Glutamatergic neuron (in vitro differentiated cells): Measurements from ENCODE around the gene ZNF333. TPM values are rescaled to one million over a fixed set of nuclear protein-coding genes. Genes with fewer than 3 reads are reported as not detected.

Experiments
- DNase-seq: peaks from one replicate; pipeline ENCODE4 v3.0.0; 2022
- H3K27ac Mint-ChIP-seq: one replicate; pipeline ENCODE4 v1.8.0; 2020; ENCODE audit warnings: mild to moderate bottlenecking, mixed read lengths, inconsistent platforms; ENCODE audit not compliant: unreplicated experiment
- H3K27me3 Mint-ChIP-seq: one replicate; pipeline ENCODE4 v1.8.0; 2020; ENCODE audit warnings: mild to moderate bottlenecking, moderate library complexity, mixed read lengths, inconsistent platforms; ENCODE audit not compliant: unreplicated experiment
- H3K36me3 Mint-ChIP-seq: one replicate; pipeline ENCODE4 v1.8.0; 2020; ENCODE audit warnings: mild to moderate bottlenecking, mixed read lengths, inconsistent platforms; ENCODE audit not compliant: unreplicated experiment
- H3K4me1 Mint-ChIP-seq: one replicate; pipeline ENCODE4 v1.8.0; 2020; ENCODE audit warnings: mild to moderate bottlenecking, low read depth, mixed read lengths, inconsistent platforms; ENCODE audit not compliant: unreplicated experiment
- H3K4me3 Mint-ChIP-seq: one replicate; pipeline ENCODE4 v1.8.0; 2020; ENCODE audit warnings: mild to moderate bottlenecking, mixed read lengths, inconsistent platforms; ENCODE audit not compliant: unreplicated experiment
- H3K9me3 Mint-ChIP-seq: one replicate; pipeline ENCODE4 v1.8.0; 2020; ENCODE audit warnings: mild to moderate bottlenecking, moderate library complexity, mixed read lengths, inconsistent platforms; ENCODE audit not compliant: unreplicated experiment
- total RNA-seq: library from RNA; stranded (reverse); fragmentation: NEBNext Ultra II Directional; extraction: Animal tissue kit (Norgen Biotek cat#: 25700); gene quantifications from one replicate; pipeline ENCODE4 v1.2.1, GENCODE V29; 2021; ENCODE audit not compliant: unreplicated experiment
- TF ChIP-seq, protein P1 (sequence below): fragments of 200-600 bp; sonication (generic); IDR thresholded peaks from one replicate; pipeline ENCODE4 v1.5.0; 2021; ENCODE audit not compliant: partially characterized antibody, unreplicated experiment

Gene ZNF333
- total RNA-seq, 1 donor from 2014 or later = 32.9 TPM

DNA sequence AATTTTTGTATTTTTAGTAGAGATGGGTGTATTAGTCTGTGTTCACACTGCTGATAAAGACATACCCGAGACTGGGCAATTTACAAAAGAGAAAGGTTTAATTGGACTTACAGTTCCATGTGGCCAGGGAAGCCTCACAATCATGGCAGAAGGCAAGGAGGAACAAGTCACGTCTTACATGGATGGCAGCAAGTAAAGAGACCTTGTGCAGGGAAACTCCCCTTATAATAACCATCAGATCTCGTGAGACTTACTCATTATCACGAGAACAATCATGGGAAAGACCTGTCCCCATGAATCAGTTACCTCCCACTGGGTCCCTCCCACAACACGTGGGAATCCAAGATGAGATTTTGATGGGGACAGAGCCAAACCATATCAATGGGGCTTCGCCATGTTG lies 14.6 kb downstream of the ZNF333 start:
- no peak for DNase-seq
- TF ChIP-seq, protein P1, sequence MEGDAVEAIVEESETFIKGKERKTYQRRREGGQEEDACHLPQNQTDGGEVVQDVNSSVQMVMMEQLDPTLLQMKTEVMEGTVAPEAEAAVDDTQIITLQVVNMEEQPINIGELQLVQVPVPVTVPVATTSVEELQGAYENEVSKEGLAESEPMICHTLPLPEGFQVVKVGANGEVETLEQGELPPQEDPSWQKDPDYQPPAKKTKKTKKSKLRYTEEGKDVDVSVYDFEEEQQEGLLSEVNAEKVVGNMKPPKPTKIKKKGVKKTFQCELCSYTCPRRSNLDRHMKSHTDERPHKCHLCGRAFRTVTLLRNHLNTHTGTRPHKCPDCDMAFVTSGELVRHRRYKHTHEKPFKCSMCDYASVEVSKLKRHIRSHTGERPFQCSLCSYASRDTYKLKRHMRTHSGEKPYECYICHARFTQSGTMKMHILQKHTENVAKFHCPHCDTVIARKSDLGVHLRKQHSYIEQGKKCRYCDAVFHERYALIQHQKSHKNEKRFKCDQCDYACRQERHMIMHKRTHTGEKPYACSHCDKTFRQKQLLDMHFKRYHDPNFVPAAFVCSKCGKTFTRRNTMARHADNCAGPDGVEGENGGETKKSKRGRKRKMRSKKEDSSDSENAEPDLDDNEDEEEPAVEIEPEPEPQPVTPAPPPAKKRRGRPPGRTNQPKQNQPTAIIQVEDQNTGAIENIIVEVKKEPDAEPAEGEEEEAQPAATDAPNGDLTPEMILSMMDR = no peak
- Mint-ChIP-seq H3K36me3 (peaks cover 36% of the 10 kb centered on the region), H3K27ac (no peak overlapping the region), H3K4me1 (no peaks in the 10 kb centered on the region), H3K4me3 (no peak overlapping the region), H3K27me3 (peaks cover 8% of the 10 kb centered on the region), H3K9me3 (peaks cover 6% of the 10 kb centered on the region)

DNA sequence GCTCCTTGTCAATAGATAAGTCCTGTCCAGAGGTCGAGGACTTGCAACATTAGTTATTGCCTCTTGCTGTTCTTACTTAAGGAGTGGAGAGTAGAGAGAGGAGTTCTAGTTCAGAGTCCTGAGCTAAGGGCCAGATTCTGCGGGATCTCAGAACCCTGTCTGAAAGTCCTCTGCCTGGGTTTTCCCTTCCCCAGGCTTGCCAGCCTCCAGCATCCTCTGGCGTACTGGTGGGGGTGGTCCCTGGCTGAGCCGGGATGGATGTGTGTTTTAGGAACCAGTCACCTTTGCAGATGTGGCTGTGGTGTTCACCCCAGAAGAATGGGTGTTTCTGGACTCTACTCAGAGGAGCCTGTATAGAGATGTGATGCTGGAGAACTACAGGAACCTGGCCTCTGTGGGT lies 26.0 kb downstream of the ZNF333 start:
- no peak for DNase-seq
- TF ChIP-seq, protein P1 = no peak
- Mint-ChIP-seq H3K4me3 (no peak overlapping the region), H3K4me1 (no peaks in the 10 kb centered on the region), H3K9me3 (peaks cover 33% of the 10 kb centered on the region), H3K27me3 (peaks cover 9% of the 10 kb centered on the region), H3K27ac (no peak overlapping the region), H3K36me3 (peaks cover 83% of the 10 kb centered on the region)

DNA sequence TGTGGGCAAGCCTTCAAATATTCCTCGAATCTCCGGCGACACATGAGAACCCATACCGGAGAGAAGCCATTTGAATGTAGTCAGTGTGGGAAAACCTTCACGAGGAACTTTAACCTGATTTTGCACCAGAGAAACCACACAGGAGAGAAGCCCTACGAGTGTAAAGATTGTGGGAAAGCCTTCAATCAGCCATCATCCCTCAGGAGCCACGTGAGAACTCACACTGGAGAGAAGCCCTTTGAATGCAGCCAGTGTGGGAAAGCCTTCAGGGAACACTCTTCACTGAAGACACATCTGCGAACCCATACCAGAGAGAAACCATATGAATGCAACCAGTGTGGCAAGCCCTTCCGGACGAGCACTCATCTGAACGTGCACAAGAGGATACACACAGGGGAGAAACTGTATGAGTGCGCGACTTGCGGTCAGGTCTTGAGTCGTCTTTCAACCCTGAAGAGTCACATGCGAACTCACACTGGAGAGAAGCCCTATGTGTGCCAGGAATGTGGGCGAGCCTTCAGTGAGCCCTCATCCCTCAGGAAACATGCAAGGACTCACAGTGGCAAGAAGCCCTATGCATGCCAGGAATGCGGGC lies 28.8 kb downstream of the ZNF333 start:
- peaks cover 84% of the 10 kb centered on the region for H3K36me3 Mint-ChIP-seq
- H3K27ac Mint-ChIP-seq = no peak overlapping the region
- no peak for DNase-seq
- H3K9me3 Mint-ChIP-seq = peaks cover 26% of the 10 kb centered on the region
- H3K4me3 Mint-ChIP-seq = no peak overlapping the region
- H3K4me1 Mint-ChIP-seq = no peaks in the 10 kb centered on the region
- TF ChIP-seq, protein P1 = no peak
- peaks cover 9% of the 10 kb centered on the region for H3K27me3 Mint-ChIP-seq

DNA sequence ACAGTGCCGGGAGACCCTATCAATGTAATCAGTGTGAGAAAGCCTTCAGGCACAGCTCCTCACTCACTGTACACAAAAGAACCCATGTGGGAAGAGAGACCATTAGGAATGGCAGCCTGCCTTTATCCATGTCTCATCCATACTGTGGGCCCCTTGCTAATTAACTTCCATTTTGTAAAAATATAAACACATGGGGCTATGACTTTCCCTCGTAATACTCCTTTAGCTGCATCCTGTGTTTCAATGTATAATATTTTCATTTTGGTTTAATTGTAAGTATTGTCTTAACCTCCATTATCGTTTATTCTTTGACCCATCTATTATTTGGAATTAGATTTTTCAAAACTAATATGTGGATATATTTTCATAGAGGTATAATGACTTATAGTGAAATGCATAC lies 29.3 kb downstream of the ZNF333 start:
- Mint-ChIP-seq H3K9me3 (peaks cover 23% of the 10 kb centered on the region), H3K27me3 (peaks cover 5% of the 10 kb centered on the region), H3K27ac (no peak overlapping the region), H3K4me1 (no peaks in the 10 kb centered on the region), H3K4me3 (no peak overlapping the region), H3K36me3 (peaks cover 79% of the 10 kb centered on the region)
- no peak for DNase-seq
- TF ChIP-seq, protein P1 = no peak

DNA sequence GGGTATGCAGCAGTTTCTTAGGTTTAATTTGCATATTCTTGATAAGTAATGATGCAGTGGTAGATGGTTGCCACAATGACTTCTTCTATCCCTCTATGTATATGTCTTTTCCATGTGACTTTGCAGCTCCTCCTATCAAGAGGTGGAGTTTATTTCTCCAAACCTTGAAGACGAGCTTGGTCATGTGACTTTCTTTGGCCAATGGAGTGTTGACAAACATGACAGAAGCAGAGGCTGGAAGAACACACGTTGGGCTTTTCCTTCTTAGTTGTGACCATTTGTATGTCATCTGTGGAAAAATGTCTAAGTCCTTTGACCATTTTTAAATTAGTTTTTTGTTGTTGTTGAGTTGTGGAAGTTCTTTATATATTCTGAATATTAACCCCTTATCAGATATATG lies 32.3 kb downstream of the ZNF333 start:
- no peaks in the 10 kb centered on the region for H3K27me3 Mint-ChIP-seq
- DNase-seq = no peak
- H3K36me3 Mint-ChIP-seq = peaks cover 65% of the 10 kb centered on the region
- TF ChIP-seq, protein P1 = no peak
- H3K27ac Mint-ChIP-seq = no peak overlapping the region
- H3K4me1 Mint-ChIP-seq = no peaks in the 10 kb centered on the region
- peaks cover 24% of the 10 kb centered on the region for H3K9me3 Mint-ChIP-seq
- H3K4me3 Mint-ChIP-seq = no peak overlapping the region
